ENCODE results near the gene NEK2.
"Not testable (repeated sequence)": the region's sequence is repeated elsewhere in the genome, so short reads cannot be mapped to it uniquely, and the experiment has no call there.

NEK2 gene

GRCh38 chr1:211693911-211694310 is 18.5 kb upstream of the NEK2 start:
- DNase-seq = not testable (repeated sequence)

- DNase-seq = no peak
Observed at GRCh38 chr1:211688421-211688820, 13.0 kb upstream of the NEK2 start.

- DNase-seq = no peak
Observed at GRCh38 chr1:211687462-211688215, 12.2 kb upstream of the NEK2 start.

GRCh38 chr1:211685823-211686222 is 10.4 kb upstream of the NEK2 start:
- no peak for DNase-seq

DNA sequence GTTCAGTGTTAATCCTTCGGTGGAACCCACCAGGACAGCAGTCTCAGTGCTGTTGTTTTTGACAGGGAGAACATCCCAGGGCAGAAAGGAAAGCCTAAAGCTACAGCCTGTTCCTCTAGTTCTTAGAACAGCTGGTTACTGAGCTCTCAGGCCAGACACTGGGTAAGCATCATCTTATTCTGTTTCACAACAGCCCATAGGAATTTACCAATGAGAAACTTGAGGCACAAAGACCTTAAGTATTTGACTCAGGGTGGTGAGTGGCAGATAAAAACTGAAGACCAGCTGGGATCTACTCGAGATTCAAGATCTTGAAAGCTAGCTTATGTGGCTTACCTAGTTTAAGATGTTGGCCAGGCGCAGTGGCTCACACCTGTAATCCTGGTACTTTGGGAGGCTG is 9.4 kb upstream of the NEK2 start:
- no peak for DNase-seq

GRCh38 chr1:211684331-211684730 is 8.9 kb upstream of the NEK2 start:
- no peak for DNase-seq

GRCh38 chr1:211683396-211684297 is 8.2 kb upstream of the NEK2 start:
- no peak for DNase-seq

GRCh38 chr1:211682186-211682585 is 6.8 kb upstream of the NEK2 start:
- not testable (repeated sequence) for DNase-seq

GRCh38 chr1:211680752-211681327 is 5.4 kb upstream of the NEK2 start:
- DNase-seq = peak; percentile 81

GRCh38 chr1:211677659-211678058 is 2.2 kb upstream of the NEK2 start:
- DNase-seq = no peak

- no peak for DNase-seq
Observed at GRCh38 chr1:211676761-211677160, 1.3 kb upstream of the NEK2 start.

- no peak for DNase-seq
Observed at GRCh38 chr1:211676106-211676583, 724 bp upstream of the NEK2 start.

GRCh38 chr1:211667065-211667617 is 8.3 kb downstream of the NEK2 start:
- no peak for DNase-seq

DNA sequence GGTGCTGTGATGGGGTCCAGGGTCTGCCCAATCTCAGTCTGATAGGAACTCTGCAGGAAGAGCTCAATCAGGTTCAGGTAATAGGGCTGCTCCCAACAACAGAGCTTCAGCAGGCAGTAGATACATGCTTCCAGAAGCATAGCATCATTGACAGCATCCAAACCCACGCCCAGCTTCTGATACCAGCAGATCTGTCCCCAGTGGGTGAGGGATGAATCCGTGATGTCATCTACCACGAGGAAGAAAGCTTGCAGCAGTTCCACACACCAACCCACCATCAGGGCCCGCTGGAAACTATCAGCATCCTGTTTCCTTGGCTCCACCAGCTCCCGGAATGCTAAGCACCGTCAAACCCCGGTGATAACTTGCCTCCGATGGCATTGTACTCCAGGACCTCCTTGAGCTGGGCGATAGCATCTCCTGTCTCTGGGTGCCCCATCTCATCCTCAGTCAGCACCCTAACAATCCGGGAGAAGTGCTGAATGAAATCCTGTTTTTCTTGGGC is 14.7 kb downstream of the NEK2 start:
- no peak for DNase-seq

GRCh38 chr1:211656728-211657127 is 18.7 kb downstream of the NEK2 start:
- DNase-seq = no peak

DNA sequence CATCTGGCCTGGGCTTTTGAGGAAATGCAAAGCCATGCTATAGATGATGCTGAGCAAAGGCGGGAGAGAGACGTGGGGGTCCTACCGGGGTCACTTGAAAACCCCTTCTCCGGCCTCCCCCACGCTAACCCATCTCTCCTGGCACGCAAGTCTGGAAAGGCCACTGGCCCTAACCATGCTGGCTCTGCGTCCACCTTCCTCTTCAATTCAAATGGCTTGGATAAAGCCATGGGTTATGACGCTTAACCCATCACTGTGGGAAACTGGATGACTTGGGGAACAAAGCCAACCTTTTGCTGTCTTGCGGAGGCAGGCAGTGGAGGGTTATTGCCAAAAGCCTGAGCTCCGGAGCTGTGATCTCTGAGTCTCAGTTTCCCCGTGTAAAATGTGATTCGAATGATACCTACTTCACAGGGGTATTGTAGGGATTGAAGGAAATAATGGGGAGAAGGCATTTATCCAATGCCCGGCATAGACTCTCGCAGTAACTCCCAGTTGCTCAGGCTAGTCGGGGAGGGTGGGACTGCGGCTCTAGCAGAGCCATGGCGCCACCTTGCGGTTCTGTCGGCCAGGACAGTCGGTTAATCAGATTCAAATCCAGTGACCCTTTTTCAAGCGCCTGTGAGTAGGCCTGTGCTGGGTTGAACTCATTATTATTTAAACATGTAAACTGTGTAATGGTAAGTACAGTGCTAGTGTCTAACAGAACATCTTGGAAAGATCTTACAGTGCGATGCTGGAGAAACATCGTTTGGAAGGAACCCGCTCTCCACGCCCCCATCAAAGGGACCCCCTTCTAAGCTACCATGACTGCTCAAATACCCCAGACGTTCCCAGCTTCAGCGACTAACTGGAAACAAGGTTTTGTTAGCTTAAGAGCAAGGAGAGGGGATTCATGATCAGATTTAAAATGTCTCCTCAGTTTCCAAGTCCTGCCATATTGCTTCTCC is 20.3 kb downstream of the NEK2 start:
- peak; percentile 90 for DNase-seq

DNA sequence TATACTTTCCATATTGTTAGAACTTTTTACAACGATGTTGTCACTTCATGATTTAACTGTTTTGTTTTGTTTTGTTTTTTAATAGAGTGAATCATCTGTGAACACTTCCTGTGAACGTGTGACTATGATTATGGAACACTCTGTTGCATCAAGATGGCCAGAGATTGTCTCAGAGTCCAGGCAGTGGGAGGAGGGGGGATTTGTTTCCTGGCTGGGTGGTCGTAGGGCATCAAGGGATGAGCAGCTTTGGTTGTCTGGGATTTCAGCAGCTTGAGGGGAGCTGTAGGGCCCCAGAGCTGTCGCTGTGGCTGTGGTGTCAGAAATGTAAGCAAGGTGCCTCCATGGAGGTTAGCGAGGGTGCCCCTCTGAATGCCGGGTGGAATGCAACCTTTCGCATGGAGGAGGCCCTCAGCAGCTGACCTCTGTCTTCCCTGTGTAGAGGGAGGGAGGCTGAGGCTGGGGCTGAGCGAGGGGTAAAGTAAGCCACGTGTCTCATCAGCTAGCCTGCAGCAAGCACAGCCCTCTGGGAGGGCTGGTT is 21.4 kb downstream of the NEK2 start:
- DNase-seq = no peak

DNA sequence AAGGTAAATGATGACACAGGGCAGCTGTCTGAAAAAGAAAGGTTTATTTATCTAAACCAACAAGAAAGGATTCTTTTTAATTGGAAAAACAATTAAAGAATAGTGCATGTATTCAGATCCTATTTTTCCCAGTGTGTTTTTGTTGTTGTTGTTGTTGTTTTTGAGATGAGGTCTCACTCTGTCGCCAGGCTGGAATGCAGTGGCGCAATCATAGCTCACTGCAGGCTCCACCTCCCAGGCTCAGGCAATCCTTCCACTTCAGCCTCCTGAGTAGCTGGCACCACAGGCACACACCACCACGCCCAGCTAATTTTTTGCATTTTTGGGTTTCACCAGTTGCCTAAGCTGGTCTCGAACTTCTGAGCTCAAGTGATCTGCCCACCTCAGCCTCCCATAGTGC is 22.1 kb downstream of the NEK2 start:
- no peak for DNase-seq

DNA sequence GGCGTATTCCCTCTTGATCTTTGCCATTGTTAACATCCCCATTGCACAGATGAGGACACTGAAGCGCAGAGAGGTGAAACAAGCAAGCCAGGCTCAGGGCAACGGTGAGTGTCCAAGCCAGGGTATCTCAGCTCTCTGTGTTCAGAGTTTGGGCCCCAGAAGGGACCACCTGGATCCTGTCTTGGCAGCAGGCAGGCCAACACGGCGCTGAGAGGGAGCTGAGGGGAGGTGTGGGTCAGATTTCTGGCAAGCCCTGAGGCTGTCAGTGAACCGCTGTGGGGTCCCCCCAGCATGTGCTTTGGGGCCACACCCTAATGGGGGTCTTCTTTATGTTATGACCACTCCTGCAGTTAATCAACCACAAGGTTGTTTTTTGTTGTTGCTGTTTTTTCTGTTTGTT is 23.1 kb downstream of the NEK2 start:
- DNase-seq = no peak

DNA sequence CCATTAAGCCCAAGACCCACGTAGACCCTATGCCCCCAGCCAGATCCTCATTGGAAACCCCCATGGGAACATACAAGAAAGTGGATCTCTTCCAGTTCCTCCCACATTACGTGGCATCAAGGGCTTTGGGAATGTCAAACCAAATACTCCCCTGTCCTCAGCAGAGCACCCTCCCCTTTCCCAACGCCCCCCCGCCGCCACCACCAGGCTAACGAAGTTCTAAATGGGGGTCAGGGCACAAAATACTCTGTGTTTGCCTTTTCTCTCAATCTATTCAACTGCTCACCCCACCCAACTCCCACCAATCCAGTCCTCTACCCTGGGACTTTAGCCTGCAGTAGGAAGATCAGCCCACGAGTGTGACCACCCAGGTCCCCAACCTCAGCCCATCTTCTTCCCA is 24.5 kb downstream of the NEK2 start:
- no peak for DNase-seq

All from activated CD4-positive, alpha-beta T cell treated with anti-CD3 and anti-CD28 coated beads for 48 hours (primary cell).